ENCODE measurements around the gene KIF26A. TPM values are rescaled to one million over a fixed set of nuclear protein-coding genes. Genes with fewer than 3 reads are reported as not detected.

The KIF26A gene
- total RNA-seq = 8.1 TPM

GRCh38 chr14:104138098-104138717 lies at the start of gene KIF26A:
TSS of gene KIF26A (plus strand) at chr14:104138587. CDS start at chr14:104138723, 136 bp downstream.
- peak; percentile 62 for DNase-seq

DNA sequence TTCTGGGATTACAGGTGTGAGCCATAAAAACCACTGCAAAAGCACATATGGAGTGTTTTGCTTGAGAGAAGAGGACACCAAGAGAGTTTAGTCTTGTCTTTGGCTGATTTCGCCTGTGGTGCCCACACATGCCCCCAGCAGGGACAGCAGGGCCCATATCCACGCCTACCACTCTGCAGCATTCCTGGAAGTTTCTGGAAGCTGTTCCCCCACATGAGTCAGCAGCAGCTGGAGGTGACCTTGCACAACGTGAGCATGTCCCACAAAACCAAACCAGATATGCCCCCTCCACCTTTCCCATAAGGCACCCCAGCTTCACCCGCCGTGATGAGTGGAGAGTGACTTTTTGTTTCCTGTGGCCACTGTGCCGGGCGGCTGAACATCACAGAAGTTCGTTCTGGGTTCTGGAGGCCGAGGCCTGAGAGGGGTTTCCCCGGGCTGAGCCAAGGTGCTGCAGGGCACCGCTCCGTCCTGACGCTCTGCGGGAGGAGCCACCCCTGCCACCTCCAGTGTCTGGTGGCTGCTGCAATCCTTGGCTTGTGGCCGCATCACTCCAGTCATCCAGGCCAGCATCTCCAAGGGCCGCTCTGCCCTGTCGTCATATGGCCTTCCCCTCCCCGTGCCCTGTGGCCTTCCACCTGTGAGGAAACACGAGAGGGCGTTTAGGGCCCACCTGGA lies 48.2 kb upstream of the KIF26A start:
- no peak for DNase-seq

- no peak for DNase-seq
Measured at GRCh38 chr14:104091061-104091926, 47.1 kb upstream of the KIF26A start.

GRCh38 chr14:104091927-104092771 lies 46.2 kb upstream of the KIF26A start:
- DNase-seq = no peak

DNA sequence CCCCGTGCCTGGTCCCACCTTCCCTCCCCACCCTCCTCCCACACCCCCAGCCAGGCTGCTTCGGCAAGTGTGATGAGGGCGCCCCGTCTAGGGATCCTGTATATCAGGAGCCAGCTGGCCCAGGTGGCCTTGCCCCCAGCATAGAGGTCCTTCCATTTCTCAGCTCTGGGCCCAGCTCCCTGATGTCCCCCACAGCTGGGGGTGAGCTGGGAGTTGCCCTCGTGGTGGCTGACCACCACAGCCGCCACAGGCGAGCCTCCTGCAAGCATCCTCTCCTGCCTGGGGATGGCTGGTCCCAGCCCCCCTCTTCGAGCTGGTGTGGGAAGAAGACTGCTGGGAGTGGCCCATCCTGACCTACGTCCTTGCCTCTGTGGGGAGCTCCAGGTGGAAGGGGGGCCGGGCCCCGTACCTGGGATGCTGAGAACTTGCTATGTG lies 45.4 kb upstream of the KIF26A start:
- DNase-seq = no peak

DNA sequence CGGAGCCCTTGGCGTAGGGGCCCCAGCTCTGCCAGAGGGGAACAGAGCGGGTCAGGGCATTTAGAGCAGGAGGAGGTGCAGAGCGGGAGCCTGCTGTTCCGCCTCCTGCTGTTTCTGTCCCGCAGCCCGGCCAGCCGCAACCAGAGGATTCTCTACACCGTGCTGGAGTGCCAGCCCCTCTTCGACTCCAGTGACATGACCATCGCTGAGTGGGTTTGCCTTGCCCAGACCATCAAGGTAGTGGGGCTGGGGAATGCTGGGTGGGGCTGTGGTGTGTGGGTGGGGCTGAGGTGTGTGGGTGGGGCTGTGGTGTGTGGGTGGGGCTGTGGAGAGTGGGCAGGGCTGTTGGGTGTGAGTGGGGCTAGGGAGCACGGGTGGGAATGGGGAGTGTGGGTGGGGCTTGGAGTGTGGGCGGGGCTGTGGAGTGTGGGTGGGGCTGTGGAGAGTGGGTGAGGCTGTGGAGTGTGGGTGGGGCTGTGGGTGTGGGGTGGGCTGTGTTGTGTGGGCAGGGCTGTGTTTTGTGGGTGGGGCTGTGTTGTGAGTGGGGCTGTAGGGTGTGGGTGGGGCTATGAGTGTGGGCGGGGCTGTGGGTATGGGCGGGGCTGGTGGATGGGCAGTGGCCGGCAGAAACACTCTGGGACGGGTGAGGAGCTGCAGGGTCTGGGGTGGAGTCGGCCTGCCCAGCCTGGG lies 44.9 kb upstream of the KIF26A start:
- DNase-seq = no peak

DNA sequence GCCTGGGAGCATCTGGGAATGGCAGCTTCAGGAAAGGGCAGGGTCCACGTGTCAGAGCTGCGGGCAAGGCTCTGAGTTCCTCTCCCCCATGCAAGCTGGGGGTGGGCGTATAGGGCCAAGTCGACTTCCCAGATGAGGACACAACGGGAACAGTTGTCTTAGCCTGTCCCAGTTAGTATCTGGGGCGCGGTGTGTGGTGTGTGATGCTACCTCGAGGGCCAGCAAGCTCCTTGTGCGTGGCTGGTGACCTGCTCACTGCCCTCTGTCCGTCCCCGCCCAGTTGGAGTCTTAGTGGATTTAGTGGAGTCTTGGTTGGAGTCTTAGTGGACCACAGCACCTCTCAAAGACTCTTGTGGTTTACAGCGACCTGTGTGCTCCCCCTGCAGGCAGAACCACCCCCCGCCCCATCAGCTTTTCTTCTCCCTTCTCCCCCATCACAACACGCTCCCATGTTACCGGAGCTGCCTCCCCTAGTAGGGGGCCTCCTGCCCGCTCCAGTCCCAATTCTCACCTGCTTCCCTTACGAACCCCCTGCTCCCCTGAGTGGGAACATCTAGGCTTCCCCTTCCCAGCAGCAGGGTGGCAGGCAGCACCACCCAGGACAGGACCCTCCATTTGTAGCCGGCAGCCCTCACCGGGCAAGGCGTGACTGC lies 44.2 kb upstream of the KIF26A start:
- no peak for DNase-seq

DNA sequence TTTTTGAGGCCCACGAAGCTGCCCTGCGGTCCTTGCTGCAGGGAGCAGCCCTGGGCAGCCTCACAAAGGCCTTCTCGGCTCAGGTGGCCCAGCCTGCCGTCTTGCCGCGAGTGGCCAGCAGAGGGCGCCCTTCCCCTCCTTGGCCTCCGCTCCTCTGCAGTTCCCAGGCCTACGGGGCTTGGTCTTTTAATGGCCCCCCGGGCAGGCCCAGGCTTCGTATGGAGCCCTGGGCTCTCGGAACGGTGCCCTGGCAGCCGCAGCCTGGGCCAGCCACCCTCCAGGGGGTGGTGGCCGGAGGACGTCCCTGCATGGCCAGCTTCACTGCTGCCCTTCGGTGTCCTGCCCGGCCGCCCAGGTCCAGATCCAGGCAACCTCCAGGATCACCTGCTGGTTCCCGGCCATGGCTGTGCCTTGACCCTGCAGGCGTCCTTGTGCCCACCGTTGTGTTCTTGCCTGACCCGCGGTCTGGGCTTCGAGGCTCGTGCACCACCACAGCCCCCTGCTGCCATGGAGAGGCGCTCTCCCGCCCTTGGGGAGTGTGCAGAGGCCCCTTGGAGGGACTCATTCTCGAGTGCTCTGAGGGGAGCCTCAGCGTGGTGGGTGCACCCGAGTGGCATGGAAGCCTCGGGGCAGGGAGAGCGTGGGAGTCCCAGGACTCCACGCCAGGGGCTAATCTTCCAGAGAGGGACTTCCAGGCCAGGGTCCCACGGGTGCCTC lies 43.5 kb upstream of the KIF26A start:
- DNase-seq = no peak

DNA sequence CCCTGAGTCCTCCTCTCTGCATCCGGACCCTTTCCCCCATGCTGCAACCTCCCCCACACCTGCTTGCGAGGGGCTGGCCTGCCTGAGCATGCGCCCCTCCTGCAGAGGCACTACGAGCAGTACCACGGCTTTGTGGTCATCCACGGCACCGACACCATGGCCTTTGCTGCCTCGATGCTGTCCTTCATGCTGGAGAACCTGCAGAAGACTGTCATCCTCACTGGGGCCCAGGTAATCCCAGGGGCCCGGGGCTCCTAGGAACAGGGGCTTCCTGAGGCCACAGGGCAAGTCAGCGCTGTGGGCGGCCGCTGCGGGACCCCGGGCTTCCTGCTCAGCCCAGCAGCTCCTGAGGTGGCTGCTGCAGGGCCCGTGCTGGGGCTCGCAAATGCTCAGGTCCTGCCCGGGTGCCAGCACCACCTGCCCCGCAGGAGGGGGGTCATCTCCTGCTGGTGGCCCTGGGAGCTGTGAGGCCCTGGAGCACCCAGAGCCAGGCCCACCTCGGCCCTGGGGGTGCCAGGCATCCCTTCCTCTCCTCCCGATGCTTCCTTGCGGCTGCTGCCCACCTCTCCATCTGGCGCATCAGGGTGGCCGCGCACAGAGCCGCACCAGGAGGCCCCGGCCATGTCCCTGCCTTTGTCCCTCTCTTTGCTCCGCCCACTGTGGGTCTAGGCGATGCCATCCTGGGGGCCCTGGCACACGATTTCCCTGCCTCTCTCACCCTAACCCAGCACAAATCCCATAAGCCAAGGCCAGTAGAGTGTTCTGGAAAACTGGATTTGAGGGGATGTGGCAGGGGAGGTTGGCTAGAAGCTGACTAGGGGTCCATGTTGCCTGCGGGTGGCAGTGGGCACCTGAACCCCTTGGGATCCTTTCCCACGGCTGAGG lies 42.7 kb upstream of the KIF26A start:
- no peak for DNase-seq

- DNase-seq = no peak
Measured at GRCh38 chr14:104096318-104096717, 42.1 kb upstream of the KIF26A start.

GRCh38 chr14:104096751-104097700 lies 41.4 kb upstream of the KIF26A start:
- no peak for DNase-seq

- no peak for DNase-seq
Measured at GRCh38 chr14:104098272-104099095, 39.9 kb upstream of the KIF26A start.

- DNase-seq = no peak
Measured at GRCh38 chr14:104099096-104100041, 39.0 kb upstream of the KIF26A start.

- DNase-seq = no peak
Measured at GRCh38 chr14:104100171-104101085, 38.0 kb upstream of the KIF26A start.
